ENCODE measurements around the gene OR9Q2.
"Not testable (repeated sequence)": the region's sequence is repeated elsewhere in the genome, so short reads cannot be mapped to it uniquely, and the experiment has no call there.

Gene OR9Q2

GRCh38 chr11:58188770-58189169 lies at the start of gene OR9Q2:
Gene OR9Q2 (plus strand): TSS chr11:58189070. CDS start chr11:58190491, 1,421 bp downstream.
- DNase-seq: no peak

- DNase-seq: no peak
These were observed 46.1 kb upstream of the OR9Q2 start for GRCh38 chr11:58142761-58143160.

DNA sequence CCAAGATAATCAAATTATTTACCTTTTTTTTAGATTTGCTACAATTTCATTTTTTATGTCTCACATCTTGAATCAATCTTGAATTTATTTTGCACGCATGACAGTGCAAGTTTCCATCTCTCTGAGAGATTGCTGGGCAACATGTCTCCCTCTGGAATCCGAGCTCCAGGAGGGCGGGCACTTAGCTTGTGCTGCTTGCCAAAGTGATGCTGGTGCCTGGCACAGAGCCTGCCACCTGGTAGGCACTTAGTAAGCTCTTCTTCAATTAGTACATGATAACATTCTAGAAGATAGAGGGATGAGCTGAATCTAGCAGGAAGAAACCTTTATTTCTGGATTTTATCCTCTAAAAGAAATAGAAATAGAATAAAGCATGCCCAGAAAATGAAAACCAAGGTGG lies 36.1 kb upstream of the OR9Q2 start:
- DNase-seq: no peak

DNA sequence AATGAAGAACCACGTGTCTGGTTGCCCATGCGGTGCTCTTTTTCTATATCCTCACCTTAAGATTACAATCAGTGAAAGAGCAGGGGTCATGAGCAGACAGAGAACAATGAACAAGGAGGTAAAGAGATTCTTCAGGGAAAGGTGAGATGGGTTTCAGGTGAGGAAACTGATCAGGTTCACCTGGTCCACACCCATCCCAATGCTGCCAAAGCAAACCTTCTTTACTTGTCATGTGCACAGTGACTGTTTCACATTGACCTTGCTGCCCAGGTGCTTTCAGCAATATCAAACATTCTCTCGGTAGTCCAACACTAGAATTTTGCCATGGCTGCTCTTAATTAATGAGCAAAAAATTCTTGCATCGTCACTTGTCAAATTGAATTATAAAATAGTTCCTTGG lies 24.5 kb upstream of the OR9Q2 start:
- no peak for DNase-seq

DNA sequence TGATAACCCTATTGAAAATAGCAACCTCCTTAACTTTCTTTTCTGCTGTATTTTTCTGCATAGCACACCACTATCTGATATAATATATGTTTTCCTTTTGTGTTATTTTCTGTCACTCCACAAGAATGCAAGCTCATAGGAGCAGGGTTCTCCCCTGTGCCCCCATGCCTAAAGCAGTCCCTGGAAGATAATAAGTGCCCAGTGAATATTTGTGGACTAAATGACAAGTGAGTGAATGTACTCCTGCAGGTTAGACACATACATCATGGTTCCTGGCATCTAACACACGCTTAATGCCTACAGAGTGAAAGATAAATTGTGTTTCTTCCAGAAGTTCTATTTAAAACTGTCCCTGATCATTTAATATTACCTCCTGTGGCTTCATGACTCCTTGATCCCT lies 23.9 kb upstream of the OR9Q2 start:
- no peak for DNase-seq

DNA sequence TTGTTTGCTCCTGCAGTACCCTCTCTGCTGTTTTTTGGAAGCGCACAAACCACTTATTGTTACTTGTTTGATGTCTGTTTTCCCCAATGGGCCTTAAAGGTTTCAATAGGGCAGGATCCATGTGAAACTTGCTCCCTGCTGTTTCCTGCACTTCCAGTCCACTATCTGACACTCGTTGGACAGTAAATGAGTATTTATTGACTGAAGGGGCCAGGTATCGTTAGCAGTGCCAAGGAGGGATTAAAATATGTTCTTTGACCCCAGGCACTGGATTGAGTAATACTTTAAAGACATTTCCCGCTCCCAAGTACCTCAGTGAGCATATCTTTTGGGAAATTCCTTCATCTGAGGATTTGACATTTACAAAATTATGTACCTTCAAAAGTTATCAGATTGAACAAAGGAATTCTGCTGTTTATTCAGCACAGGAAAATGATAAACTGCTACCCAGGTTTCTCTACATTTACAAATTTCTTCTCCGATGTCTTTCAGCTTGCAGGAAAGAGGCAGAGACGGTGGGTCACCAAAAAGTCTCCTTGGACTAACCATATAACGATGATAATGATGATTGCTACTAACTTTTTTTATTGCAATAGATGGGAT lies 23.3 kb upstream of the OR9Q2 start:
- DNase-seq: no peak

- no peak for DNase-seq
These were observed 11.3 kb upstream of the OR9Q2 start for GRCh38 chr11:58177409-58178054.

- no peak for DNase-seq
These were observed 10.4 kb upstream of the OR9Q2 start for GRCh38 chr11:58178444-58178843.

DNA sequence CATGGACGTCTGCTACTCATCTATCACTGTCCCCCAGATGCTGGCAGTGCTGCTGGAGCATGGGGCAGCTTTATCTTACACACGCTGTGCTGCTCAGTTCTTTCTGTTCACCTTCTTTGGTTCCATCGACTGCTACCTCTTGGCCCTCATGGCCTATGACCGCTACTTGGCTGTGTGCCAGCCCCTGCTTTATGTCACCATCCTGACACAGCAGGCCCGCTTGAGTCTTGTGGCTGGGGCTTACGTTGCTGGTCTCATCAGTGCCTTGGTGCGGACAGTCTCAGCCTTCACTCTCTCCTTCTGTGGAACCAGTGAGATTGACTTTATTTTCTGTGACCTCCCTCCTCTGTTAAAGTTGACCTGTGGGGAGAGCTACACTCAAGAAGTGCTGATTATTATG lies 9.2 kb upstream of the OR9Q2 start:
- DNase-seq: no peak

GRCh38 chr11:58186938-58187337 lies 1.9 kb upstream of the OR9Q2 start:
- DNase-seq: no peak

GRCh38 chr11:58192229-58192628 lies 3.4 kb downstream of the OR9Q2 start:
- no peak for DNase-seq

GRCh38 chr11:58193391-58193790 lies 4.5 kb downstream of the OR9Q2 start:
- no peak for DNase-seq

GRCh38 chr11:58195939-58196338 lies 7.1 kb downstream of the OR9Q2 start:
- no peak for DNase-seq

- DNase-seq: no peak
These were observed 10.4 kb downstream of the OR9Q2 start for GRCh38 chr11:58199271-58199670.

DNA sequence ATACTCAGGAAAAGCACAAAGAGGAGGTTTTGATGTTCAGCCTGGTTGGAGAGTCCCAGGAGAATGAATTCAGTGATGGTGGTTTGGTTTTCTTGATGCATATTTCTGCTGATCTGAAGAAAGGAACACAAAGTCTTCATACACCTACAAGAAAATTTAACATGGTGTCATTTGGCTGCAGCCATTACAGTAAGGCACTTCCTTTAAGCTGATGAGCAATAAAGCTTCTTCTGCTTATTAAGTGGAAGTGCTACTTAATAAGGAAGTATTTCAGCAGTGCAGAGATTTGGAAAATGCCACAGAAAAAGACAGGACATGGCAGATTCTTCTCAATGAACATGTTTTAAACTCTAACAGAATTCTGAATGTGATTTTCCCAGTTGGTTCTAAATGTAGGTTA lies 15.2 kb downstream of the OR9Q2 start, which contains the start of gene OR1S2:
Gene OR1S2 (minus strand): TSS at position 101 of the 400 bp plus-strand sequence. CDS start 0 bp downstream, at position 101.
- DNase-seq: no peak

GRCh38 chr11:58212420-58212819 lies 23.6 kb downstream of the OR9Q2 start, which contains the start of gene OR1S1:
Gene OR1S1 (plus strand): TSS chr11:58212720.
- not testable (repeated sequence) for DNase-seq

DNA sequence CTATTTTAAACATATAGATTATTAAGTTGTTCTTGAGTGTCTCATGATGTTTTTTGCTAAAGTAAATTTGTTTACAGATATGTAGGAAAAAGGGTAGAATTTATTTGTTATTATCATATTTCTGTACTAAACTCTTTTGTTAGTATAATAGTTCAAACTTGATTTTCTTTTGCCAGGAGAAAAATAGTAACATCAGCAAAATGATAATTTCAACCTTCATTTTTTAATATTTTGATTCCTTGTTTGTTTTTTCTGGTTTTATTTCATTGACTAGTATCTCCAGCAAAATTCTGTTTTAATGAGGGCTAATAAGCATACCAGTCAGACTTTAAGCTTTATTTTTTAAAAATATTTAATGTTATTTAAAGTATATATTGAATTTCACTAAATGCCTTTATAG lies 27.6 kb downstream of the OR9Q2 start:
- DNase-seq: no peak

GRCh38 chr11:58222721-58223120 lies 33.9 kb downstream of the OR9Q2 start:
- DNase-seq: no peak

DNA sequence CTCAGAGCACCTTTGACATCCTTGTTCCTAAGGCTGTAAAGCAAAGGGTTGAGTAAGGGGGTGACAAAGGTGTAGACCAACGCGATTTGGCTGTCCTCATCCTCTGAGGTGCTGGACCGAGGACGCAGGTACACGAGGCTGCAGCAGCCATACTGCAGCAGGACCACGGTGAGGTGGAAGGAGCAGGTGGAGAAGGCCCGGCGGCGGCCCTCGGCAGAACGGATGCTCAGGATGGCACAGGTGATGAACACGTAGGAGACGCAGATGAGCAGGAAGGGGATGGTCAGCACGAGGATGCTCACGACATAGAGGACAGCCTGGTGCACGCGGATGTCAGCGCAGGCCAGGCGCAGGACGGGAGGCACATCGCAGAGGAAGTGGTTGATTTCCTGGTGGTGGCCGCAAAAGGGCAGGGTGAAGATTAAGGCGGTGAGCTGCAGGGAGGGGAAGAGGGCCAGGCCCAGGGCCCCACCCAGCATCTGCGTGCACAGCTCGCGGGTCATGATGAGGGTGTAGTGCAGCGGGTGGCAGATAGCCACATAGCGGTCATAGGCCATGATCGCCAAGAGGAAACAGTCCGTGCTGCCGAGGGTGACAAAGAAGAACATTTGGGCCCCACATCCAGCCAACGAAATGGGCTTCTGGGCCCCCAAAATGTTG lies 39.2 kb downstream of the OR9Q2 start:
- no peak for DNase-seq
